OCI-LY1 (cell line): Measurements from ENCODE around the gene PDK2.

Experiments
- H2AFZ ChIP-seq: fragments of 200-600 bp; sonication (generic), shearing (Covaris generic); 2 replicates; pipeline ENCODE4 v1.6.0; 2014; ENCODE audit warnings: antibody characterized with exemption, mild to moderate bottlenecking, low read length
- H3F3A ChIP-seq: fragments of 200-600 bp; sonication (generic), shearing (Covaris generic); 2 replicates; pipeline ENCODE4 v1.6.0; 2014; ENCODE audit warnings: mild to moderate bottlenecking, antibody characterized with exemption, low read length, moderate library complexity; ENCODE audit not compliant: insufficient read depth
- H3K27ac ChIP-seq: fragments of 200-600 bp; sonication (generic); 2 replicates; pipeline ENCODE4 v1.5.1; 2014; ENCODE audit warnings: low read length, mixed run types, mild to moderate bottlenecking, low read depth; ENCODE audit not compliant: poor library complexity, severe bottlenecking
- H3K27me3 ChIP-seq: fragments of 200-600 bp; sonication (generic); 2 replicates; pipeline ENCODE4 v1.6.0; 2014; ENCODE audit warnings: antibody characterized with exemption, mild to moderate bottlenecking, low read length, moderate library complexity; ENCODE audit not compliant: insufficient read depth
- H3K36me3 ChIP-seq: fragments of 200-600 bp; sonication (generic); 2 replicates; pipeline ENCODE4 v1.6.1; 2014; ENCODE audit warnings: mild to moderate bottlenecking, antibody characterized with exemption, low read length, moderate library complexity, mixed read lengths; ENCODE audit not compliant: insufficient read depth
- H3K4me1 ChIP-seq: fragments of 200-600 bp; sonication (generic); 2 replicates; pipeline ENCODE4 v1.5.1; 2014; ENCODE audit warnings: mild to moderate bottlenecking, low read length, moderate library complexity; ENCODE audit not compliant: insufficient read depth, severe bottlenecking
- H3K4me2 ChIP-seq: fragments of 200-600 bp; sonication (generic), shearing (Covaris generic); 2 replicates; pipeline ENCODE4 v1.6.1; 2014; ENCODE audit warnings: low read length
- H3K4me3 ChIP-seq: fragments of 200-600 bp; sonication (generic); 2 replicates; pipeline ENCODE4 v1.5.1; 2014; ENCODE audit warnings: low read length, low read depth, mild to moderate bottlenecking, mixed read lengths; ENCODE audit not compliant: poor library complexity, severe bottlenecking
- H3K79me2 ChIP-seq: fragments of 200-600 bp; shearing (Covaris generic); 2 replicates; pipeline ENCODE4 v1.6.1; 2016; ENCODE audit warnings: mixed run types, low read length, mixed read lengths; ENCODE audit not compliant: insufficient read depth
- H3K9ac ChIP-seq: fragments of 200-600 bp; sonication (generic), shearing (Covaris generic); 2 replicates; pipeline ENCODE4 v1.6.1; 2014; ENCODE audit warnings: mild to moderate bottlenecking, low read length, mixed read lengths
- H3K9me2 ChIP-seq: fragments of 200-600 bp; sonication (generic), shearing (Covaris generic); 2 replicates; pipeline ENCODE4 v1.6.1; 2014; ENCODE audit warnings: low read depth, mild to moderate bottlenecking, low read length, mixed read lengths
- H3K9me3 ChIP-seq: fragments of 200-600 bp; shearing (Covaris generic); 2 replicates; pipeline ENCODE4 v1.6.1; 2014; ENCODE audit warnings: low read length, mixed read lengths
- H4K20me1 ChIP-seq: fragments of 200-600 bp; sonication (generic), shearing (Covaris generic); 2 replicates; pipeline ENCODE4 v1.6.0; 2016; ENCODE audit warnings: mild to moderate bottlenecking, low read length; ENCODE audit not compliant: insufficient read depth
- CTCF ChIP-seq: fragments of 200-600 bp; sonication (generic), shearing (Covaris generic); IDR thresholded peaks from 2 replicates; pipeline ENCODE4 v1.5.1; 2017; ENCODE audit warnings: mild to moderate bottlenecking, antibody characterized with exemption, low read length, moderate library complexity, mixed read lengths
- EZH2 ChIP-seq: fragments of 200-600 bp; sonication (generic), shearing (Covaris generic); IDR thresholded peaks from 2 replicates; pipeline ENCODE4 v1.8.0; 2017; ENCODE audit warnings: borderline replicate concordance, mixed run types, mild to moderate bottlenecking, antibody characterized with exemption, low read length, moderate library complexity, mixed read lengths

PDK2 gene

DNA sequence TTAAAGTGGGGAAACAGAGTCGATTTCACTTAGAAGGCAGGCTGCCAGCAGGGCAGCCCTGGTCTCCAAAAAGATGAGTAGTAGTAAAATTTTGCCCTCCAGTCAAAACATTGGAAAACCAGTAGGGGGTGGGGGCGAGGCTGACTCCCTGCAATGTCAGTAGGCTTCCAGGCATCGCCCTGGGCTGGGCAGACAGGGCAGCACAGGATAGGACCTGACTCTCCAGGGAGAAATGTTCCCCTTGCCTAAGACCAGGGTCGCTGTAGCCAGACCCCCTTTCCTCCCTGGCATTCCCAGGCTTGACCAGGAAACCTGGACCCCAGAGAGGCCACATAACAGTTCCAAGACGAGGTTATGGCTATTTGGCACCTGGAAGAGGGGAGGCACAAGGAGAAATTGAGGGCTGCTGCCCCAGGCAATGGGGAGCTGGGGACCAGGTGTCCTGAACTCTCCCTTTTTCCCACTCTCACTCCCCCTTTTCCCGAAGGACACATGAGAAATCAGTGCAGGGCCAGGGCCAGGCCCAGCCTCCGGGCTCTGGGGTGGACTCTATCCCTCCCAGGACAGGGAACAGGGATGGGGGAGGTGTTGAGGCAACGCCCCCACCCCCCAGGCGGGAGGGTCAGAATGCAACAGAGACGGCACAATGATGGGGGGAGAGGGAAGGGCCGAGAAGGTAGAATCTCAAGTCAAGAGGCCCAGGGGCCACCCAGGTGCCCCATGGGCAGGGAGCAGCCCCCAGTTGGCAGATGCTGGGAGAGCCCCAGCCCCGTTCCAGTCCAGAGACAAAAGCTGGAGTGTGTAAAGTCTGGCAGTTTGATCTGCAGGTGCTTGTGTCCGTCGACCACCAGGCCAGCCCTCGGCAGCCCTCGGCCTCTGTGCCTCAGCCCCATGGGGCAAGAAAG lies 39.3 kb downstream of the PDK2 start:
- no peak overlapping the region for H3K9ac ChIP-seq
- peaks cover 3% of the 10 kb centered on the region for H3K4me1 ChIP-seq
- H3K9me3 ChIP-seq: no peaks in the 10 kb centered on the region
- peaks cover 53% of the 10 kb centered on the region for H3K36me3 ChIP-seq
- TF ChIP-seq CTCF (no peak), EZH2 (no peak)
- H3K9me2 ChIP-seq: no peaks in the 10 kb centered on the region
- no peak overlapping the region for H2AFZ ChIP-seq
- no peak overlapping the region for H3K4me3 ChIP-seq
- no peaks in the 10 kb centered on the region for H3F3A ChIP-seq
- no peaks in the 10 kb centered on the region for H4K20me1 ChIP-seq
- no peak overlapping the region for H3K4me2 ChIP-seq
- H3K27me3 ChIP-seq: no peaks in the 10 kb centered on the region
- H3K27ac ChIP-seq: no peak overlapping the region
- H3K79me2 ChIP-seq: no peaks in the 10 kb centered on the region

GRCh38 chr17:50135316-50136095 lies 40.4 kb downstream of the PDK2 start:
- H2AFZ ChIP-seq: no peak overlapping the region
- no peak overlapping the region for H3K4me2 ChIP-seq
- H3K36me3 ChIP-seq: peaks cover 61% of the 10 kb centered on the region
- H4K20me1 ChIP-seq: no peaks in the 10 kb centered on the region
- no peaks in the 10 kb centered on the region for H3K27me3 ChIP-seq
- H3K9me3 ChIP-seq: no peaks in the 10 kb centered on the region
- H3F3A ChIP-seq: no peaks in the 10 kb centered on the region
- TF ChIP-seq CTCF (no peak), EZH2 (no peak)
- no peak overlapping the region for H3K27ac ChIP-seq
- no peak overlapping the region for H3K4me3 ChIP-seq
- H3K9me2 ChIP-seq: no peaks in the 10 kb centered on the region
- no peak overlapping the region for H3K9ac ChIP-seq
- no peaks in the 10 kb centered on the region for H3K4me1 ChIP-seq
- H3K79me2 ChIP-seq: no peaks in the 10 kb centered on the region

- Histone ChIP-seq H3F3A (no peaks in the 10 kb centered on the region), H3K27ac (no peak overlapping the region), H3K36me3 (peaks cover 68% of the 10 kb centered on the region), H3K79me2 (no peaks in the 10 kb centered on the region), H3K27me3 (no peaks in the 10 kb centered on the region), H3K4me3 (no peak overlapping the region), H2AFZ (no peak overlapping the region), H3K9ac (no peak overlapping the region), H3K4me2 (no peak overlapping the region), H4K20me1 (no peaks in the 10 kb centered on the region), H3K9me2 (no peaks in the 10 kb centered on the region), H3K9me3 (no peaks in the 10 kb centered on the region), H3K4me1 (no peaks in the 10 kb centered on the region)
- no peak for TF ChIP-seq EZH2
- no peak for TF ChIP-seq CTCF
Observed at GRCh38 chr17:50136096-50136687, 41.0 kb downstream of the PDK2 start.
